ENCODE measurements around the gene VASP.

VASP gene

GRCh38 chr19:45560686-45561085 lies 53.4 kb downstream of the VASP start:
- no peak for DNase-seq

GRCh38 chr19:45564131-45564780 lies 57.0 kb downstream of the VASP start:
- no peak for DNase-seq

- DNase-seq, result no peak
Observed at GRCh38 chr19:45567609-45568008, 60.3 kb downstream of the VASP start.

- no peak for DNase-seq
Observed at GRCh38 chr19:45568732-45569131, 61.5 kb downstream of the VASP start.

DNA sequence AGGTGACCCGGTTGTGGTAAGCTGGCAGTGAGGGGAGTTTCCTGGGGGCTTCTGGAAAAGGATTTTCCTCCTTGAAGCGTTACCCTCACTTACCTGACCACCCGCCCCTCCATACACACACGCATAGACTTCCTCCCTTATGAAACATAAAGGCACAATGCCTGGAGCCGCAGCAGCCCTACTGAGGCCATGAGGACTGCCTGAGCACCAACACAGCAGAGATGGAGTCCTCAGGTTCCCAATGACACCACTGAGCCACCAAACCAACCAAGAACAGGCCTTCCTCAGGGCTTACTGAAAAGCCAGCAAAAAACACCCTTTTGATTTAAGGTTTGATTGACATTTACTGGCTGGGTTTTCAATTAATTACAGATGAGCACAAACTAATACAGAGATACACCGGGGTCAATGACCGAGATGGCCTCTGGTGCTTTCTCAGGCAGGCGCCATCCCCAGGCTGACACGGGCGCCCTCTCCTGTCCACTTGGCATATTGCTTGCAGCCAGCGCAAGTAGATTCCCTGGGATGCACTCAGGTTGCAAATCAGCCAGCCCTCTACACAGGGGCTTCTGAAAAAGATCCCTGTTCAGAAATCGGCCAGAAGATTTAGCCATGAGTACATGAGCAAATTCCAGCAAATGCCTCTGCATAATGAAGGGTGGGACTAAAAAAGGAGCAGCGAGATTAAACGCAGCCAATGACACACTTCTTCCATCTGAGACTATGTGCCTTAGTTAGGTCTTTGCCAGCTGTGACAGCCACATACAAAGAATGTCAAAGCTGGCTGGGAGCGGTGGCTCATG lies 62.5 kb downstream of the VASP start:
- DNase-seq, result no peak

DNA sequence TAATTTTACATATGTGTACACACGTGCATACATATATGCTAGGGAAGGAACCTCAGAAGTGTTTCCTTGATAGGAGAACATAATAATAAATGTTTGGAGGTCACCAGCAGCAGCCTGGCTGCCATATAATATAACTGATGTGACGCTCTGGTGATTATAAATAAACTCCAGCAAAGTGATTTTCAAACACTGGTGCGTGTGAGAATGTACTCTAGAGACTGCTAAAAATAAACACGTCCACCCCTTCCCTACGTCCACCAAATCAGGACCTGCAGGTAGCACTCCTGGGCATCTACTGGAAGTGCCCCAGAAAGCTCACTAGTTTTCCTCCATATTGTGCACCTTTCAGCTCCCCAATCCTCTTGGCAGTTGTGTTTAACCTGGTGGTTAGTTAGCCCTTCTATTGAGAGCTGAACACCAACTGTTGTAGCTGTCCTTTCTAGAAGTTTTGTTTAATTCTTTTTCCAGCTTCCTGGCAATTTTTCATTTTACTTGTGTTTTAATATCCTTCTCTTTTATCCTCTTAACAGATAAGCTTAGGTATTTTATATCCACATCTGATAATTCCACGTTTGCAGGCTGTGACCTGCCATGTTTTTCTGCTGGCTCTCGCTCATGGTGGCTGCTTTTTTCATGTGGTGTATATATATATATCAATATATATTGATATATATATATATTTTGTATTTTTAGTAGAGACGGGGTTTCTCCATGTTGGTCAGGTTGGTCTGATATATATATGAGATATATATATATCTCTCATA lies 64.4 kb downstream of the VASP start:
- no peak for DNase-seq

DNA sequence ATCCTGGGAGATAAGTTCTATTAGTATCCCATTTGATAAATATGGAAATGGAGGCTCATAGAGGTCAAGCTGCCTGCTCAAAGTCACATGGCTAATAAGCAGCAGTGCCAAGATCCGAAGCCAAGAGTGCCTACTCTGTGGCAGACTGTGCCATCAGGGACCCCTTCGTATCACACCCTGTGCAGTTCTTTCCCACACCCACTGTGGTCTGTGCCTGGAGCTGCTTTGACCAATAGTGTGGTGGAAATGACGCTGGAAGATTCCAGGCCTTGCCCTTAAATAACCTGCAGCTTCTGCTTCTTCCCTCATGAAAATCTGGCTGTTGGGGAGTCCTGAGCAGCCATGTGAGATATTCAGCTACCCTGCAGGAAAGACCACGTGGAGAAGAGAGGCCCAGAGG lies 67.2 kb downstream of the VASP start:
- no peak for DNase-seq

DNA sequence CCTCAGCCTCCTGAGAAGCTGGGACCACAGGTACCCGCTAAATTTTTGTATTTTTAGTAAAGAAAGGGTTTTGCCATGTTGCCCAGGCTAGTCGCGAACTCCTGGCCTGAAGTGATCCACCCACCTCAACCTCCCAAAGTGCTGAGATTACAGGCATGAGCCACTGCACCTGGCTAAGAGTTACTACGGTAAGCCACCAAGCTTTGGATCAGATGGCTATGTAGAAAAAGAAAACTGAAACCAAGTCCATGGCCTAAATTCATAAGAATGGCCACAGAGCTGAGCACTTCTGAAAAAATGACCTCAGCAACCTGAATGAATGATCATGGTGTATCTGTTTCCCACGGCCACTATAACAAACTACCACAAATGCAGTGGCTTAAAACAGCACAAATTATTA lies 67.9 kb downstream of the VASP start:
- DNase-seq, result no peak
